Testis (tissue), 5 donors: Measurements from ENCODE around the gene PPM1B. TPM values are rescaled to one million over a fixed set of nuclear protein-coding genes. Genes with fewer than 3 reads are reported as not detected.

Source experiments
- DNase-seq: peaks from one replicate; pipeline ENCODE4 v3.0.0-alpha.2; 2019
- H3K27ac ChIP-seq, 2 donors: fragments of 200-600 bp; sonication (generic); one replicate each; pipeline ENCODE4 v1.5.1; 2019
- H3K27me3 ChIP-seq: fragments of 200-600 bp; sonication (generic); one replicate; pipeline ENCODE4 v1.5.1; 2019
- H3K36me3 ChIP-seq: fragments of 200-600 bp; sonication (generic); one replicate; pipeline ENCODE4 v1.5.1; 2017; ENCODE audit warnings: low read depth; ENCODE audit errors: missing control alignments
- H3K4me1 ChIP-seq: fragments of 200-600 bp; sonication (generic); one replicate; pipeline ENCODE4 v1.5.1; 2019
- H3K4me3 ChIP-seq, 2 donors: fragments of 200-600 bp; sonication (generic); one replicate each; pipeline ENCODE4 v1.5.1; 2017 to 2019
- H3K9me3 ChIP-seq: fragments of 200-600 bp; sonication (generic); one replicate; pipeline ENCODE4 v1.5.1; 2017
- POLR2A ChIP-seq: fragments of 450-650 bp; IDR thresholded peaks from one replicate; pipeline ENCODE4 v1.6.1; 2017; ENCODE audit warnings: antibody characterized with exemption, mild to moderate bottlenecking, moderate library complexity
- WGBS, 2 donors: methylation state at CpG; one replicate each; pipeline ENCODE4 v1.1.5; 2018; 5-methylcytosine and 5-hydroxymethylcytosine counted together
- intact Hi-C: fragments of 100-400 bp; cut with DNase I; formaldehyde crosslinking; loops from one replicate; pipeline ENCODE4 v1.15.1; 2023; ENCODE audit warnings: low total_unique reads
- long read RNA-seq, 2 donors: transcript quantifications; one replicate each; lab custom pipeline, GENCODE V29; 2026
- polyA plus RNA-seq: library from polyadenylated mRNA; stranded (reverse); fragments of 350-450 nt; fragmentation: Illumina TruSeq; extraction: RNeasy Lipid Tissue Mini Kit (QIAGEN cat#74804); gene quantifications from one replicate; pipeline ENCODE4 v1.2.3, GENCODE V29; 2014; ENCODE audit warnings: low read depth, low replicate concordance; ENCODE audit not compliant: insufficient read depth
- total RNA-seq, 2 donors: library from RNA; depleted of rRNA; stranded (reverse); fragments of >200 nt; gene quantifications; one replicate each; pipeline ENCODE4 v1.2.3, GENCODE V29; 2016
- TF ChIP-seq, protein P1 (sequence below), 3 experiments: fragments of 450-650 bp in 2 of 3; fragments of 200-600 bp in 1 of 3; sonication (generic) in 1 of 3; IDR thresholded peaks; one replicate each; pipeline ENCODE4 v1.5.1; 2016 to 2019; ENCODE audit warnings: antibody characterized with exemption in 3 of 3, mild to moderate bottlenecking in 2 of 3, moderate library complexity in 1 of 3

The PPM1B gene
- total RNA-seq (10 to 100 TPM; 49.9 to 64.6 TPM), polyA plus RNA-seq (50.7 TPM)
- long read RNA-seq, donor 1, transcript PPM1B-201 (6 exons, 2,606 nt): major isoform, 12 of 23 reads
- long read RNA-seq, donor 1, partial matches to known transcripts: 7 of 23 reads
- long read RNA-seq, donor 1, other reads (novel, unspliced or antisense): 0 of 23 reads
- long read RNA-seq, donor 2, transcript PPM1B-201 (6 exons, 2,606 nt): major isoform, 6 of 8 reads
- long read RNA-seq, donor 2, partial matches to known transcripts: 0 of 8 reads
- long read RNA-seq, donor 2, other reads (novel, unspliced or antisense): 0 of 8 reads

DNA sequence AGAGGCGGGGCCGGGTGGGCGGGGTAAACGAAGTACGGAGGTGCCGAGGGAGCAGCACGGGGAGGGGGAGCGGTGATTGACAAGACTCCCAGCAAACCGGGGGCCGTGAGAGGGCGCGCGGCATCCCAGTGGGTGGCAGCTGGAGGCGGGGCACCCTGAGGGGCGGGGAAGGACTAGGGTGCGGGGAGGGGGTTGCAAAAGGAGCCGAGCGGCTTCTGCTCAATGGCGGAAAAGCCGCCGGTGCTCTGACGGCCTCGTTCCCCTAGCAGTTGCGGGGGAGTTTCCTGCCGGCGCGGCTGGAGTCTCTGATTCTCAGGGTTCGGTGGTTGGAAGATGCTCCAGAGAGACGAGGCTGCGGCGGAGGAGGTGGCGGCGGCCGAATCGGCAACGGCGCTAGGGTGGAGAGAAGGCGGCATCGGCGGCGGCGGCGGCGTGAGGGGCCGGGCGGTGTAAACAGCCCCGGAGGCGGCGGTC, at the start of gene PPM1B:
PPM1B (plus strand) TSS at position 195 of the 474 bp plus-strand sequence. CDS start 32,325 bp downstream, outside the sequence.
- Histone ChIP-seq H3K27ac (peak within 1 kb of the TSS; percentile 97 to 98), H3K4me3 (peak within 1 kb of the TSS; percentile 94 to 98), H3K9me3 (no peaks in the 10 kb centered on the region), H3K4me1 (peaks cover 8% of the 10 kb centered on the region), H3K36me3 (no peaks in the 10 kb centered on the region), H3K27me3 (no peaks in the 10 kb centered on the region)
- DNase-seq: peak; percentile 100
- 1 to 2% methylated on average over 10 to 49 of the region's 49 CpGs for WGBS, 2 donors
- peak; percentile 95 for TF ChIP-seq POLR2A
- TF ChIP-seq, protein P1, sequence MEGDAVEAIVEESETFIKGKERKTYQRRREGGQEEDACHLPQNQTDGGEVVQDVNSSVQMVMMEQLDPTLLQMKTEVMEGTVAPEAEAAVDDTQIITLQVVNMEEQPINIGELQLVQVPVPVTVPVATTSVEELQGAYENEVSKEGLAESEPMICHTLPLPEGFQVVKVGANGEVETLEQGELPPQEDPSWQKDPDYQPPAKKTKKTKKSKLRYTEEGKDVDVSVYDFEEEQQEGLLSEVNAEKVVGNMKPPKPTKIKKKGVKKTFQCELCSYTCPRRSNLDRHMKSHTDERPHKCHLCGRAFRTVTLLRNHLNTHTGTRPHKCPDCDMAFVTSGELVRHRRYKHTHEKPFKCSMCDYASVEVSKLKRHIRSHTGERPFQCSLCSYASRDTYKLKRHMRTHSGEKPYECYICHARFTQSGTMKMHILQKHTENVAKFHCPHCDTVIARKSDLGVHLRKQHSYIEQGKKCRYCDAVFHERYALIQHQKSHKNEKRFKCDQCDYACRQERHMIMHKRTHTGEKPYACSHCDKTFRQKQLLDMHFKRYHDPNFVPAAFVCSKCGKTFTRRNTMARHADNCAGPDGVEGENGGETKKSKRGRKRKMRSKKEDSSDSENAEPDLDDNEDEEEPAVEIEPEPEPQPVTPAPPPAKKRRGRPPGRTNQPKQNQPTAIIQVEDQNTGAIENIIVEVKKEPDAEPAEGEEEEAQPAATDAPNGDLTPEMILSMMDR (IDR thresholded peaks at IDR 0.05): no peak
- intact Hi-C loops: no loop called here

DNA sequence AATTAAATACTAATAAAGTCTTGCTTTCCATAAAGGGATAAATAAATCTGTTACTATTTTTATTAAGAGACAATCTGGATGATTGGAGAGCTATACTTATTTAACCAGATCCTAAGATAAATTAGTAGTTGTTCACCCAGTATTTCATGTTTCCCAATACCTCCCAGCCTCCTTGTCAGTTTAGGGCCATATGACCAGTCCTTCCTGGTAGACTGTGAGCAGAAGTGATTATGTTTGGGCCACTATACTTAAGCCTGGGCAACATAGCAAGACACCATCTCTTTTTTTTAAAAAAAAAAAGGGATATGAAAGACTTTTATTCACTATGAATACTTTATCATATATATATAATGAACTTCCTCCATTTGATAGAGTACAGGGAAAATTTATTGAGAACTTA, 48.8 kb upstream of the PPM1B start:
- Histone ChIP-seq H3K27ac (no peak overlapping the region), H3K9me3 (no peaks in the 10 kb centered on the region), H3K27me3 (no peaks in the 10 kb centered on the region), H3K4me3 (no peak overlapping the region), H3K4me1 (no peaks in the 10 kb centered on the region), H3K36me3 (no peaks in the 10 kb centered on the region)
- no peak for DNase-seq
- intact Hi-C loops: no loop called here
- TF ChIP-seq, protein P1 (IDR thresholded peaks at IDR 0.05): no peak
- TF ChIP-seq POLR2A: no peak

DNA sequence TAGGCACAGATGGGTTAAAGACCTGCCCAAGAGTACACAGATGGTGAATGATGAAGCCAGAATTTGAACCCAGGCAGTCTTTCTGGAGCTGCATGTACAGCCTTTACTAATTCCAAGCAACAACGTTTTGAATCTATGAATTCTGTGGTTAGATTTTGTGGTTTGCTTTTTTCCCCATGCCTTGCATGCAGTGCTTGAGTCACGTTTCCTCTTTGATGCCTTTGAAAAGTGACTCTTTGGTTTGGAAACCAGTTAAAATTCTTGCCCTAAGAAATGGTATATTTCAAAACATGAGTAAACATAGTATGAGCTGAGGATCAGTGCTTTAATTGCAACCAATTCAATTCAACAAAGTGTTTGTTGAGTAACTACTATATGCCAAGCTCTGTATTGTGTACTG, 48.2 kb upstream of the PPM1B start:
- no peak for TF ChIP-seq POLR2A
- TF ChIP-seq, protein P1 (IDR thresholded peaks at IDR 0.05): no peak
- H3K27ac ChIP-seq: no peak overlapping the region
- intact Hi-C loops: no loop called here
- no peaks in the 10 kb centered on the region for H3K36me3 ChIP-seq
- no peaks in the 10 kb centered on the region for H3K9me3 ChIP-seq
- DNase-seq: no peak
- H3K4me1 ChIP-seq: no peaks in the 10 kb centered on the region
- H3K27me3 ChIP-seq: no peaks in the 10 kb centered on the region
- H3K4me3 ChIP-seq: no peak overlapping the region
- 79 to 83% methylated on average over 2 of the region's 2 CpGs for WGBS, 2 donors

DNA sequence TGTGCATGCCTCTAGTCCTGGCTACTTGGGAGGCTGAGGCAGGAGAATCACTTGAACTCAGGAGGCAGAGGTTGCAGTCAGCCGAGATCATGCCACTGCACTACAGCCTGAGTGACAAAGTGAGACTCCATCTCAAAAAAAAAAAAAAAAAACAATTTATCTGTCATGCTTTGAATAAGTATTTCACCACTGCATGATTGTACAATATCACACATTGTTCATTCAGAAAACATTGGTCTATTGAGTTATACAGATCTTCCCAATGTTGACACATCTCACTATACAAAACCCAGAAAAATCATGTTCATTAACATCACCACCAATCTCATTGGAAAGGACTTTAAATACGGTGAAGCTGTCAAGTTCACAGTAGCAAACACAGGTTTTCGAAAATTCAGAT, 46.8 kb upstream of the PPM1B start:
- H3K27me3 ChIP-seq: no peaks in the 10 kb centered on the region
- intact Hi-C loops: no loop called here
- H3K36me3 ChIP-seq: no peaks in the 10 kb centered on the region
- no peaks in the 10 kb centered on the region for H3K9me3 ChIP-seq
- TF ChIP-seq POLR2A: no peak
- TF ChIP-seq, protein P1 (IDR thresholded peaks at IDR 0.05): no peak
- no peak overlapping the region for H3K4me3 ChIP-seq
- DNase-seq: no peak
- no peak overlapping the region for H3K27ac ChIP-seq
- WGBS, 2 donors: 89 to 94% methylated on average over 3 of the region's 3 CpGs
- H3K4me1 ChIP-seq: no peaks in the 10 kb centered on the region

DNA sequence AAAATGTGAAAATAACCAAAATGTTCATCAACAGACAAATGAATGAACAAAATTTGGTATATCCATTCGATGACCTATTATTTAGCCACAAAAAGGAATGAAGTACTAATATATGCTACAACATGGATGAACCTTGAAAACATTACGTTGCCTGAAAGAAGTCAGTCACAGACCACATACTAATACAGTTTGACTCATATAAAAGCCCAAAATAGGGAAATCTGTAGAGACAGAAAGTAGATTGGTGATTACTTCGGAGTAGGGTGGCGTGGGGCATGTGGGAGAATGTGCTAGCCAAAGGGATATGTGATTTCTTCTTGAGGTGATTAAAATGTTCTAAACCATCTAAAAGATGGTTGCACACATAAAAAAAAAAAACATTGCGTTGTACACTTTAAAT, 44.2 kb upstream of the PPM1B start:
- DNase-seq: no peak
- Histone ChIP-seq H3K27me3 (no peaks in the 10 kb centered on the region), H3K27ac (no peak overlapping the region), H3K4me3 (no peak overlapping the region), H3K36me3 (no peaks in the 10 kb centered on the region), H3K4me1 (no peaks in the 10 kb centered on the region), H3K9me3 (no peaks in the 10 kb centered on the region)
- TF ChIP-seq POLR2A: no peak
- TF ChIP-seq, protein P1 (IDR thresholded peaks at IDR 0.05): no peak
- 89 to 90% methylated on average over 5 of the region's 5 CpGs for WGBS, 2 donors
- intact Hi-C loops: no loop called here
